Measurements from ENCODE around the gene ASB13.

ASB13 gene

GRCh38 chr10:5692461-5693358 is 26.3 kb upstream of the ASB13 start (continued):
- TF ChIP-seq ZNF449 (tag by site-specific recombination; IDR thresholded peaks at IDR 0.05) (peak; percentile 79), ZNF221 (tag by site-specific recombination; IDR thresholded peaks at IDR 0.05; ENCODE audit: borderline replicate concordance) (no peak), ZNF354C (tag by site-specific recombination; IDR thresholded peaks at IDR 0.05; ENCODE audit: borderline replicate concordance, low read depth) (no peak), ZBTB21 (tag by site-specific recombination; IDR thresholded peaks at IDR 0.05) (no peak), ZNF843 (tag by site-specific recombination; IDR thresholded peaks at IDR 0.05) (no peak), ZNF24 (tag by site-specific recombination; IDR thresholded peaks at IDR 0.05) (no peak), SP3 (tag by site-specific recombination; IDR thresholded peaks at IDR 0.05) (0 out of 2 replicates have a peak, but pooled peaks have one; percentile 42), HOXA7 (CRISPR knock-in tag; IDR thresholded peaks at IDR 0.05; ENCODE audit: borderline replicate concordance) (no peak), ZNF785 (tag by site-specific recombination; IDR thresholded peaks at IDR 0.05) (no peak), ZEB2 (tag by site-specific recombination; IDR thresholded peaks at IDR 0.05) (peak; percentile 72), ZNF341 (tag by site-specific recombination; IDR thresholded peaks at IDR 0.05; ENCODE audit: low read depth) (peak; percentile 95), EGR2 (tag by site-specific recombination; IDR thresholded peaks at IDR 0.05; ENCODE audit: low read depth) (peak; percentile 97), BCL11B (tag by site-specific recombination; IDR thresholded peaks at IDR 0.05; ENCODE audit: low read depth) (0 out of 2 replicates have a peak, but pooled peaks have one; percentile 33), KLF7 (tag by site-specific recombination; IDR thresholded peaks at IDR 0.05; ENCODE audit: borderline replicate concordance) (peak; percentile 64; the same call in 1 of the 2 replicates), ZNF335 (tag by site-specific recombination; conservative IDR thresholded peaks at IDR 0.05) (peak; percentile 60), KLF1 (tag by site-specific recombination; IDR thresholded peaks at IDR 0.05) (peak; percentile 77), ZBTB10 (tag by site-specific recombination; IDR thresholded peaks at IDR 0.05) (0 out of 2 replicates have a peak, but pooled peaks have one; percentile 43), WT1 (tag by site-specific recombination; IDR thresholded peaks at IDR 0.05) (0 out of 2 replicates have a peak, but pooled peaks have one; percentile 22), KLF16 (tag by site-specific recombination; IDR thresholded peaks at IDR 0.05) (peak; percentile 31; the same call in 1 of the 2 replicates), ZXDB (tag by site-specific recombination; IDR thresholded peaks at IDR 0.05) (peak; percentile 93), ZNF37A (tag by site-specific recombination; IDR thresholded peaks at IDR 0.05) (0 out of 2 replicates have a peak, but pooled peaks have one; percentile 23), KLF8 (tag by site-specific recombination; IDR thresholded peaks at IDR 0.05) (peak; percentile 44; the same call in 1 of the 2 replicates), TCF7L2 (IDR thresholded peaks at IDR 0.05; ENCODE audit: borderline replicate concordance, low read depth, low read length) (peak; percentile 83), ZNF830 (tag by site-specific recombination; IDR thresholded peaks at IDR 0.05; ENCODE audit: low read depth) (no peak)
- TF ChIP-seq, protein P1, sequence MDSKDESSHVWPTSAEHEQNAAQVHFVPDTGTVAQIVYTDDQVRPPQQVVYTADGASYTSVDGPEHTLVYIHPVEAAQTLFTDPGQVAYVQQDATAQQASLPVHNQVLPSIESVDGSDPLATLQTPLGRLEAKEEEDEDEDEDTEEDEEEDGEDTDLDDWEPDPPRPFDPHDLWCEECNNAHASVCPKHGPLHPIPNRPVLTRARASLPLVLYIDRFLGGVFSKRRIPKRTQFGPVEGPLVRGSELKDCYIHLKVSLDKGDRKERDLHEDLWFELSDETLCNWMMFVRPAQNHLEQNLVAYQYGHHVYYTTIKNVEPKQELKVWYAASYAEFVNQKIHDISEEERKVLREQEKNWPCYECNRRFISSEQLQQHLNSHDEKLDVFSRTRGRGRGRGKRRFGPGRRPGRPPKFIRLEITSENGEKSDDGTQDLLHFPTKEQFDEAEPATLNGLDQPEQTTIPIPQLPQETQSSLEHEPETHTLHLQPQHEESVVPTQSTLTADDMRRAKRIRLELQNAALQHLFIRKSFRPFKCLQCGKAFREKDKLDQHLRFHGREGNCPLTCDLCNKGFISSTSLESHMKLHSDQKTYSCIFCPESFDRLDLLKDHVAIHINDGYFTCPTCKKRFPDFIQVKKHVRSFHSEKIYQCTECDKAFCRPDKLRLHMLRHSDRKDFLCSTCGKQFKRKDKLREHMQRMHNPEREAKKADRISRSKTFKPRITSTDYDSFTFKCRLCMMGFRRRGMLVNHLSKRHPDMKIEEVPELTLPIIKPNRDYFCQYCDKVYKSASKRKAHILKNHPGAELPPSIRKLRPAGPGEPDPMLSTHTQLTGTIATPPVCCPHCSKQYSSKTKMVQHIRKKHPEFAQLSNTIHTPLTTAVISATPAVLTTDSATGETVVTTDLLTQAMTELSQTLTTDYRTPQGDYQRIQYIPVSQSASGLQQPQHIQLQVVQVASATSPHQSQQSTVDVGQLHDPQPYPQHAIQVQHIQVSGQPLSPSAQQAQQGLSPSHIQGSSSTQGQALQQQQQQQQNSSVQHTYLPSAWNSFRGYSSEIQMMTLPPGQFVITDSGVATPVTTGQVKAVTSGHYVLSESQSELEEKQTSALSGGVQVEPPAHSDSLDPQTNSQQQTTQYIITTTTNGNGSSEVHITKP (tag by site-specific recombination; IDR thresholded peaks at IDR 0.05) = peak; percentile 69

Data from HEK293 (cell line).